SK-N-SH (cell line): Measurements from ENCODE around the gene DOHH. TPM values are rescaled to one million over a fixed set of nuclear protein-coding genes. Genes with fewer than 3 reads are reported as not detected.
A peak's percentile ranks its signal among the peaks of the same experiment; 100 is the strongest.
"Not testable (repeated sequence)": the region's sequence is repeated elsewhere in the genome, so short reads cannot be mapped to it uniquely, and the experiment has no call there.

Experiments
- CTCF ChIA-PET: fragments of 300-600, 350-600 bp; formaldehyde crosslinking; extraction: SDS; loops from one replicate; lab custom pipeline; 2021; lab: Yijun Ruan, JAX
- POLR2A ChIA-PET: fragments of 350-600 bp; sonication (Branson Sonifier 250); formaldehyde crosslinking; extraction: SDS; loops from one replicate; lab custom pipeline; 2020; ENCODE audit warnings: antibody characterized with exemption, inconsistent platforms; lab: Yijun Ruan, JAX
- DNase-seq: peaks from one replicate; pipeline ENCODE4 v3.0.0; 2012
- H2AFZ ChIP-seq: fragments of 200-600 bp; sonication (generic); 2 replicates; pipeline ENCODE4 v1.8.1; 2016; ENCODE audit warnings: antibody characterized with exemption, mild to moderate bottlenecking, low read depth
- H3F3A ChIP-seq: fragments of 200-600 bp; sonication (generic); replicated peaks from 2 replicates; pipeline ENCODE3; 2016; ENCODE audit warnings: antibody characterized with exemption, mild to moderate bottlenecking; ENCODE audit not compliant: insufficient read depth
- H3K27ac ChIP-seq, 2 experiments: fragments of 200-500 bp in 1 of 2; fragments of 200-600 bp in 1 of 2; sonication (Bioruptor generic) in 1 of 2; sonication (generic), shearing (Covaris generic) in 1 of 2; 2 replicates each; pipeline versions ENCODE4 v1.5.1 to v1.6.1; 2014 to 2016; ENCODE audit warnings: low read depth in 2 of 2, inconsistent platforms in 1 of 2, low read length in 1 of 2, mild to moderate bottlenecking in 1 of 2, mixed read lengths in 1 of 2
- H3K27me3 ChIP-seq: fragments of 200-600 bp; sonication (generic), shearing (Covaris generic); 2 replicates; pipeline ENCODE4 v1.6.1; 2016; ENCODE audit warnings: mixed run types; ENCODE audit not compliant: insufficient read depth
- H3K36me3 ChIP-seq, 2 experiments: fragments of 200-500 bp in 1 of 2; fragments of 200-600 bp in 1 of 2; sonication (Bioruptor generic) in 1 of 2; sonication (generic) in 1 of 2; replicated peaks in 1 of 2; 2 replicates each; pipeline versions ENCODE3 to v1.5.1; 2014 to 2016; ENCODE audit warnings: low read length in 1 of 2, mild to moderate bottlenecking in 1 of 2; ENCODE audit not compliant: insufficient read depth in 2 of 2, control insufficient read depth in 1 of 2
- H3K4me1 ChIP-seq, 2 experiments: fragments of 200-500 bp in 1 of 2; fragments of 200-600 bp in 1 of 2; sonication (Bioruptor generic) in 1 of 2; sonication (generic), shearing (Covaris generic) in 1 of 2; 2 replicates each; pipeline versions ENCODE4 v1.5.1 to v1.6.1; 2014 to 2016; ENCODE audit warnings: low read depth in 1 of 2, low read length in 1 of 2, mixed run types in 1 of 2; ENCODE audit not compliant: insufficient read depth in 2 of 2, control insufficient read depth in 1 of 2
- H3K4me2 ChIP-seq: fragments of 200-600 bp; sonication (generic), shearing (Covaris generic); 2 replicates; pipeline ENCODE4 v1.6.1; 2017; ENCODE audit warnings: mixed run types
- H3K4me3 ChIP-seq, 2 experiments: fragments of 200-500 bp in 1 of 2; fragments of 200-600 bp in 1 of 2; sonication (Bioruptor generic) in 1 of 2; sonication (generic), shearing (Covaris generic) in 1 of 2; 2 replicates each; pipeline versions ENCODE4 v1.5.1 to v1.8.1; 2014 to 2016; ENCODE audit warnings: low read depth in 2 of 2, inconsistent platforms in 1 of 2, low read length in 1 of 2, mild to moderate bottlenecking in 1 of 2, mixed read lengths in 1 of 2, moderate library complexity in 1 of 2
- H3K79me2 ChIP-seq: fragments of 200-600 bp; sonication (generic); 2 replicates; pipeline ENCODE4 v1.8.1; 2017; ENCODE audit warnings: mild to moderate bottlenecking; ENCODE audit not compliant: insufficient read depth
- H3K9ac ChIP-seq: fragments of 200-600 bp; sonication (generic); 2 replicates; pipeline ENCODE4 v1.6.1; 2017; ENCODE audit warnings: mixed run types
- H3K9me2 ChIP-seq: fragments of 200-600 bp; sonication (generic); 2 replicates; pipeline ENCODE4 v1.6.1; 2017; ENCODE audit warnings: mixed run types
- H3K9me3 ChIP-seq: fragments of 200-600 bp; sonication (generic); 2 replicates; pipeline ENCODE4 v1.6.1; 2017; ENCODE audit warnings: mixed run types, mild to moderate bottlenecking, moderate library complexity
- H4K20me1 ChIP-seq: fragments of 200-600 bp; sonication (generic); 2 replicates; pipeline ENCODE4 v1.6.1; 2017; ENCODE audit warnings: mild to moderate bottlenecking, mixed run types; ENCODE audit not compliant: insufficient read depth
- CHD2 ChIP-seq: fragments of 150-350 bp; IDR thresholded peaks from 2 replicates; pipeline ENCODE4 v1.6.1; 2018; ENCODE audit warnings: low read length; ENCODE audit not compliant: partially characterized antibody
- EZH2phosphoT487 ChIP-seq: fragments of 200-600 bp; sonication (generic); IDR thresholded peaks from 2 replicates; pipeline ENCODE4 v1.6.1; 2017; ENCODE audit warnings: low read depth, mixed run types, mild to moderate bottlenecking, antibody characterized with exemption, moderate library complexity, borderline replicate concordance
- FOSL2 ChIP-seq: IDR thresholded peaks from 2 replicates; pipeline ENCODE4 v1.4.0; 2012; ENCODE audit warnings: low read depth, mild to moderate bottlenecking, moderate library complexity, borderline replicate concordance
- FOXM1 ChIP-seq: IDR thresholded peaks from 2 replicates; pipeline ENCODE4 v1.4.0; 2012; ENCODE audit warnings: low read depth, mild to moderate bottlenecking
- GABPA ChIP-seq: IDR thresholded peaks from 2 replicates; pipeline ENCODE4 v1.4.0; 2012; ENCODE audit warnings: low read depth, mild to moderate bottlenecking
- MAX ChIP-seq: IDR thresholded peaks from 2 replicates; pipeline ENCODE4 v1.4.0; 2012; ENCODE audit warnings: low read depth
- NFIC ChIP-seq: IDR thresholded peaks from 2 replicates; pipeline ENCODE4 v1.4.0; 2012; ENCODE audit warnings: borderline replicate concordance
- PBX3 ChIP-seq: IDR thresholded peaks from 2 replicates; pipeline ENCODE4; 2012
- POLR2AphosphoS5 ChIP-seq: IDR thresholded peaks from 2 replicates; pipeline ENCODE4 v1.6.1; 2012; ENCODE audit warnings: low read depth, low read length
- RFX5 ChIP-seq: IDR thresholded peaks from 2 replicates; pipeline ENCODE4 v1.6.1; 2012; ENCODE audit warnings: mild to moderate bottlenecking, improper control_type of control experiment, low read length
- SMC3 ChIP-seq: IDR thresholded peaks from 2 replicates; pipeline ENCODE4 v1.6.1; 2012; ENCODE audit warnings: low read depth, low read length, improper control_type of control experiment
- TAF1 ChIP-seq: IDR thresholded peaks from 2 replicates; pipeline ENCODE4 v1.6.1; 2012; ENCODE audit warnings: low read depth, mild to moderate bottlenecking, low read length, moderate library complexity, borderline replicate concordance
- WGBS: methylation state at CpG from one replicate; pipeline ENCODE4 v1.1.6; 2017; ENCODE audit warnings: low lambda C conversion rate; 5-methylcytosine and 5-hydroxymethylcytosine counted together
- polyA plus RNA-seq, 3 experiments: library from polyadenylated mRNA; depleted of rRNA; stranded (reverse); fragments of >200 nt; gene quantifications; 2 replicates each; pipeline ENCODE4 v1.2.3, GENCODE V29; 2012

Gene DOHH
- polyA plus RNA-seq, 1 of the 3 experiments (the other 2 are of a cell fraction), result 14.3 TPM

DNA sequence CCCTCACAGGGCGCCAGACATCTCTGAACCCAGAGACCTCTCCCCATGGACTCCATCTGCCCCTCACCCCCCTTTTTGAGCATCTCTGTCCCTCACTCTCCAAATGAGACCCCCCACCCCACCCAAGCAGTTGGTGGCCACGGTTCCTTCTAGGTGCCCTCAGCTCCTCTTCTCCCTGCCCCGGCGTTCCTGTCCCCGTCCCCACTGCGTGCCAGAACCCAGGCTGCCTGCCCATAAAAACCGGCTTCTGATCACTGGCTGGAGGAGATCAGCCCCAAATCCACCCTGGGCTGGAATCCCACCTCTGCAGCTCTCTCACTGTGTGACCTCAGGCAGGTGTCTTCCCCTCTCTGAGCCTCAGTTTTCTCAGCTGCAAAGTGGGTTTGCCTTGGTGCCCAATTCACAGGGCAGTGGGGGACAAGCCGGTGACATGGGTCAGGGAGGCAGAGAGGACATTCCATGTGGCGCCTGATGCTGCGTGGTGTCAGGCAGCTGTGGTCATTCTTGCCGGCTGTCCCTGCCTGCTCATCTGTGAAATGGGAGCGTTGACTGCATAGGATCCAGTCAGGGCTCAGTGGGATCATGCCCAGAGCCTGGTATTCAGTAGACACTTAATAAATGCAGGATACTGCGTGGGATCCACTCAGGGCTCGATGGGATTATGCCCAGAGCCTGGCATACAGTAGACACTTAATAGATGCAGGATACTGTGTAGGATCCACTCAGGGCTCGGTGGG, 45.6 kb downstream of the DOHH start:
- H3F3A ChIP-seq, result peaks cover 18% of the 10 kb centered on the region
- no peak overlapping the region for H3K27ac ChIP-seq
- no peaks in the 10 kb centered on the region for H3K27me3 ChIP-seq
- WGBS, result 96% methylated on average over 9 of the region's 15 CpGs
- no peaks in the 10 kb centered on the region for H3K9me3 ChIP-seq
- peaks cover 34% of the 10 kb centered on the region for H4K20me1 ChIP-seq
- H3K4me1 ChIP-seq, result peaks cover 5 to 27% of the 10 kb centered on the region in 2 experiments; a peak in 2 of 4 replicates
- DNase-seq, result peak; percentile 20
- TF ChIP-seq FOSL2, result no peak
- no peak for TF ChIP-seq PBX3
- no peak for TF ChIP-seq NFIC
- no peak for TF ChIP-seq SMC3
- TF ChIP-seq RFX5, result no peak
- TF ChIP-seq CHD2, result no peak
- TF ChIP-seq POLR2AphosphoS5, result no peak
- TF ChIP-seq GABPA, result no peak
- TF ChIP-seq, all 33 proteins: peak for 0
- POLR2A ChIA-PET, result no interaction called here
- peaks cover 23 to 37% of the 10 kb centered on the region in 2 experiments for H3K36me3 ChIP-seq
- no peak overlapping the region for H3K4me3 ChIP-seq
- CTCF ChIA-PET, result interaction anchor here (2.5 kb wide), 1 partner anchor 18 kb away, joined by 7 read pairs; no protein-coding TSS in a partner anchor
- H3K9me2 ChIP-seq, result no peaks in the 10 kb centered on the region
- no peak overlapping the region for H3K4me2 ChIP-seq
- H2AFZ ChIP-seq, result no peak overlapping the region
- H3K79me2 ChIP-seq, result peaks cover 32% of the 10 kb centered on the region; the same call in 1 of the 2 replicates
- H3K9ac ChIP-seq, result no peak overlapping the region

DNA sequence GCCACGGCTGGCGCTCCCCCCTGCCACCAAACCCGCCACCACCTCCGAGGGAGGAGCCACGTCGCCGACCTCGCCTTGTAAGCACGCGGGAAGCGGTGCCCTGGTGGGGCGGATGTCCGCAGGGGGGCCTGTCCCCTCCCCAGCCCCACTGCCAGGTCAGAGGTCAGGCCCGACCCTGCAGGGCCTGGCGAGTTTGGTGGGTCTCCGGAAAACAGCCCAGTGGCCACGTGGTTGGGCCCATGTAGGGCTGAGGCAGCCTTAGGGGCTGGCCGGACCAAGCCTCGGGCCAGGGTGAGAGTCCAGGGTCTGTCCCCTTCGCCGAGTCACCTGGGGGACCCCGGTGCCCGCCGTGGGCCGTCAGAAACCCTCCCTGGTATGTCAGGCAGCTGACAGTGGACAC, 46.6 kb downstream of the DOHH start:
- CTCF ChIA-PET, result interaction anchor here (0.8 kb wide), 1 partner anchor 14 kb away, joined by 3 read pairs; no protein-coding TSS in a partner anchor
- Histone ChIP-seq H3K79me2 (peaks cover 30% of the 10 kb centered on the region; the same call in 1 of the 2 replicates), H2AFZ (no peak overlapping the region), H3F3A (peaks cover 26% of the 10 kb centered on the region), H3K27me3 (no peaks in the 10 kb centered on the region), H3K27ac (no peak overlapping the region), H3K4me1 (peaks cover 0 to 19% of the 10 kb centered on the region in 2 experiments; a peak in 1 of 4 replicates), H3K4me3 (no peak overlapping the region), H3K9me2 (no peaks in the 10 kb centered on the region), H3K9me3 (no peaks in the 10 kb centered on the region), H3K9ac (no peak overlapping the region), H3K36me3 (peaks cover 27 to 41% of the 10 kb centered on the region in 2 experiments), H3K4me2 (no peak overlapping the region), H4K20me1 (peaks cover 33% of the 10 kb centered on the region)
- TF ChIP-seq MAX, result no peak
- no peak for TF ChIP-seq FOXM1
- TF ChIP-seq EZH2phosphoT487, result no peak
- no peak for TF ChIP-seq TAF1
- POLR2A ChIA-PET, result no interaction called here
- WGBS, result no CpG with 5 or more reads among the region's 25 CpGs
- no peak for DNase-seq

GRCh38 chr19:3452942-3453214, 47.6 kb downstream of the DOHH start:
- peaks cover 27% of the 10 kb centered on the region for H4K20me1 ChIP-seq
- 100% methylated on average over 10 of the region's 10 CpGs for WGBS
- H3K9ac ChIP-seq, H3K4me2 ChIP-seq, H3K27me3 ChIP-seq, H3K4me3 ChIP-seq, DNase-seq, H3K4me1 ChIP-seq, H3K9me3 ChIP-seq, H2AFZ ChIP-seq, H3K9me2 ChIP-seq: not testable (repeated sequence)
- H3K27ac ChIP-seq, result peak overlapping the region in 1 of 2 experiments; percentile 27; a peak in 1 of 4 replicates
- H3K36me3 ChIP-seq, result peaks cover 27 to 43% of the 10 kb centered on the region in 2 experiments
- ChIA-PET POLR2A (interaction anchor here (0.6 kb wide), 1 partner anchor 641 kb away, joined by 3 read pairs; no protein-coding TSS in a partner anchor), CTCF (interaction anchor here (0.8 kb wide), 1 partner anchor 13 kb away, joined by 3 read pairs; no protein-coding TSS in a partner anchor)
- peaks cover 26% of the 10 kb centered on the region for H3F3A ChIP-seq
- H3K79me2 ChIP-seq, result peaks cover 28% of the 10 kb centered on the region; the same call in 1 of the 2 replicates
